Measurements from ENCODE around the gene SLC37A2. TPM values are rescaled to one million over a fixed set of nuclear protein-coding genes. Genes with fewer than 3 reads are reported as not detected.
A peak's percentile ranks its signal among the peaks of the same experiment; 100 is the strongest.

Gene SLC37A2
- total RNA-seq, 1 experiment from 2014 or later = 10.2 TPM

DNA sequence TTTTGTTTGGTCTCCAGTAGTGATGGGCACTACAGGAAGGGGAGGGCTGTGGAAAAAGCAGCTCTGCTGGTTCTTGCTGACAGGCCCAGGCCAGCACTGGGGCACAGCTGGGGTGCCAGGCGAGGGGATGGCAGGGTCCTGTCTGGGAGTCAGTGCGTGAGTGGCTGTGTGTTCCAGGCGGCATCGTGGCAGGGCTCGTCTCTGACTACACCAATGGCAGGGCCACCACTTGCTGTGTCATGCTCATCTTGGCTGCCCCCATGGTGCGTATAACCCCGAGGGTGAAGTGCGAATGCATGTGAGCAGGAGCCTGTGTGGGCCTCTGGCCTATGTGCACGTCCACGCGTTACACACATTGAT, 20.9 kb downstream of the SLC37A2 start:
- Histone ChIP-seq H3K27ac (ENCODE audit: low read length) (peak overlapping the region; percentile 95), H3K4me2 (ENCODE audit: low read length) (no peak overlapping the region), H3F3A (ENCODE audit: low read length, unreplicated experiment) (no peaks in the 10 kb centered on the region), H3K9ac (ENCODE audit: low read length) (peak overlapping the region; percentile 70), H3K4me3 (ENCODE audit: low read length) (no peak overlapping the region), H3K4me1 (ENCODE audit: insufficient read depth, low read length) (peaks cover 22% of the 10 kb centered on the region), H4K20me1 (ENCODE audit: low read length) (no peaks in the 10 kb centered on the region), H3K79me2 (ENCODE audit: low read length) (no peaks in the 10 kb centered on the region), H2AFZ (ENCODE audit: low read length) (no peak overlapping the region), H3K27me3 (ENCODE audit: low read length) (no peaks in the 10 kb centered on the region), H3K9me2 (replicated peaks; ENCODE audit: low read length) (no peaks in the 10 kb centered on the region), H3K9me3 (ENCODE audit: low read length) (no peaks in the 10 kb centered on the region), H3K36me3 (ENCODE audit: low read depth, low read length) (no peaks in the 10 kb centered on the region)
- no TSS peak for BruUV-seq (replicated peaks)
- DNase-seq = no peak
- POLR2A ChIA-PET (ENCODE audit: unreplicated experiment) = no interaction called here
- ATAC-seq = no peak
- TF ChIP-seq, protein P1, sequence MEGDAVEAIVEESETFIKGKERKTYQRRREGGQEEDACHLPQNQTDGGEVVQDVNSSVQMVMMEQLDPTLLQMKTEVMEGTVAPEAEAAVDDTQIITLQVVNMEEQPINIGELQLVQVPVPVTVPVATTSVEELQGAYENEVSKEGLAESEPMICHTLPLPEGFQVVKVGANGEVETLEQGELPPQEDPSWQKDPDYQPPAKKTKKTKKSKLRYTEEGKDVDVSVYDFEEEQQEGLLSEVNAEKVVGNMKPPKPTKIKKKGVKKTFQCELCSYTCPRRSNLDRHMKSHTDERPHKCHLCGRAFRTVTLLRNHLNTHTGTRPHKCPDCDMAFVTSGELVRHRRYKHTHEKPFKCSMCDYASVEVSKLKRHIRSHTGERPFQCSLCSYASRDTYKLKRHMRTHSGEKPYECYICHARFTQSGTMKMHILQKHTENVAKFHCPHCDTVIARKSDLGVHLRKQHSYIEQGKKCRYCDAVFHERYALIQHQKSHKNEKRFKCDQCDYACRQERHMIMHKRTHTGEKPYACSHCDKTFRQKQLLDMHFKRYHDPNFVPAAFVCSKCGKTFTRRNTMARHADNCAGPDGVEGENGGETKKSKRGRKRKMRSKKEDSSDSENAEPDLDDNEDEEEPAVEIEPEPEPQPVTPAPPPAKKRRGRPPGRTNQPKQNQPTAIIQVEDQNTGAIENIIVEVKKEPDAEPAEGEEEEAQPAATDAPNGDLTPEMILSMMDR (conservative IDR thresholded peaks at IDR 0.05; ENCODE audit: low read depth, low read length) = no peak
- TF ChIP-seq EZH2phosphoT487 (IDR thresholded peaks at IDR 0.05; ENCODE audit: borderline replicate concordance, low read length) = no peak
- no peak for TF ChIP-seq EZH2 (IDR thresholded peaks at IDR 0.05; ENCODE audit: low read length, unreplicated experiment)
- CTCF ChIA-PET = no interaction called here
- intact Hi-C loops (cut with micrococcal nuclease) = no loop called here

DNA sequence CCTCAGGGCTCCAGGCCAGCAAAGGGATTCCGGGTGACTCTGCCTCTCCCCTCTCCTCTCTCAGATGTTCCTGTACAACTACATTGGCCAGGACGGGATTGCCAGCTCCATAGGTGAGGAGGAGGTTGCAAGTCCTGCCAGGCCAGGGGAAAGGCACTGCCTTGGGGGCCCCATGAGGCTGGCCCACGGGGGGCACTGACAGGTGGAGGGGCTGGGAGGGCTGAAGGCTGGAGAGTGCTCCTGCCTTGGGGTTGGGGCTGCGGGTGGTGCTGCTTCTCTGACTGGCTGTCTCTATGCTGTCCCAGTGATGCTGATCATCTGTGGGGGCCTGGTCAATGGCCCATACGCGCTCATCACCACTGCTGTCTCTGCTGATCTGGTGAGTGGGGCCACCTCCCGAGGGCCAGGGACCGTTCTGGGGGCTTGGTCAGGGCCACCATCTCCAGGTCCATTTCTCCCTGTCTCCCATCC, 21.7 kb downstream of the SLC37A2 start:
- no peak overlapping the region for H2AFZ ChIP-seq (ENCODE audit: low read length)
- no TSS peak for BruUV-seq (replicated peaks)
- ATAC-seq (no peak), DNase-seq (no peak)
- no peaks in the 10 kb centered on the region for H3K9me3 ChIP-seq (ENCODE audit: low read length)
- no peaks in the 10 kb centered on the region for H3K27me3 ChIP-seq (ENCODE audit: low read length)
- H3K9ac ChIP-seq (ENCODE audit: low read length) = no peak overlapping the region
- intact Hi-C loops (cut with micrococcal nuclease) = no loop called here
- H3K4me2 ChIP-seq (ENCODE audit: low read length) = no peak overlapping the region
- ChIA-PET POLR2A (ENCODE audit: unreplicated experiment) (no interaction called here), CTCF (no interaction called here)
- no peak overlapping the region for H3K4me3 ChIP-seq (ENCODE audit: low read length)
- peaks cover 22% of the 10 kb centered on the region for H3K4me1 ChIP-seq (ENCODE audit: insufficient read depth, low read length)
- H3F3A ChIP-seq (ENCODE audit: low read length, unreplicated experiment) = no peaks in the 10 kb centered on the region
- no peak overlapping the region for H3K27ac ChIP-seq (ENCODE audit: low read length)
- H3K36me3 ChIP-seq (ENCODE audit: low read depth, low read length) = no peaks in the 10 kb centered on the region
- H3K79me2 ChIP-seq (ENCODE audit: low read length) = no peaks in the 10 kb centered on the region
- no peaks in the 10 kb centered on the region for H3K9me2 ChIP-seq (replicated peaks; ENCODE audit: low read length)
- no peaks in the 10 kb centered on the region for H4K20me1 ChIP-seq (ENCODE audit: low read length)
- TF ChIP-seq, protein P1 (conservative IDR thresholded peaks at IDR 0.05; ENCODE audit: low read depth, low read length) = no peak
- TF ChIP-seq EZH2 (IDR thresholded peaks at IDR 0.05; ENCODE audit: low read length, unreplicated experiment) (no peak), EZH2phosphoT487 (IDR thresholded peaks at IDR 0.05; ENCODE audit: borderline replicate concordance, low read length) (no peak)

DNA sequence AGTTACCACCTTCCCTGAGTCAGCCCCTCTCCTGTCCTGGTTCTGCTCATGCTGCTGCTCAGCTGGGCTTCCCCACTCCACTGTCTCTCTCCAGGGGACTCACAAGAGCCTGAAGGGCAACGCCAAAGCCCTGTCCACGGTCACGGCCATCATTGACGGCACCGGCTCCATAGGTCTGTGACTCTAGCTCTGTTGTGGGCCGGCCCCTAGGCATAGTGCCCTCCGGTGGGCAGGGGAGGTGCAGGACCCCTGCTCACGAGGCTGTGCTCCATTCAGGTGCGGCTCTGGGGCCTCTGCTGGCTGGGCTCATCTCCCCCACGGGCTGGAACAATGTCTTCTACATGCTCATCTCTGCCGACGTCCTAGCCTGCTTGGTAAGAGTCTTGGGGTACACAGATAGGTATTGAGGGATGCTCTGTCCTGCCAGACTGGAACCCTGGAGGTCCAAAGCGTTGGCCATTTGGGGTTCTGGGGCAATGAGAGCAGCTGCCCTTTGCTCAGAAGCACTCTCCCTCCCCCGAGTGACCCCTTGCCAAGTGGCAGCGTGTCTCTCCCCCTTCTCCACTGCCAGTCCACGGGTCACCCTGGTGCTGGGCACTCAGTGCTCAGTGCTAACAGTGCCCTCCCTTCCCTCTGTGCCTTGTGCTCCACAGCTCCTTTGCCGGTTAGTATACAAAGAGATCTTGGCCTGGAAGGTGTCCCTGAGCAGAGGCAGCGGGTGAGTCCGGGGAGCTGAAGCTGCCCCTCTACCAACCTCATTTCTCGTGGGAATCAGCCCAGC, 22.4 kb downstream of the SLC37A2 start:
- Histone ChIP-seq H3K79me2 (ENCODE audit: low read length) (no peaks in the 10 kb centered on the region), H3K36me3 (ENCODE audit: low read depth, low read length) (no peaks in the 10 kb centered on the region), H3K9me3 (ENCODE audit: low read length) (no peaks in the 10 kb centered on the region), H3K4me1 (ENCODE audit: insufficient read depth, low read length) (peaks cover 22% of the 10 kb centered on the region), H3K27ac (ENCODE audit: low read length) (no peak overlapping the region), H3F3A (ENCODE audit: low read length, unreplicated experiment) (no peaks in the 10 kb centered on the region), H3K4me2 (ENCODE audit: low read length) (no peak overlapping the region), H4K20me1 (ENCODE audit: low read length) (no peaks in the 10 kb centered on the region), H3K9me2 (replicated peaks; ENCODE audit: low read length) (no peaks in the 10 kb centered on the region), H2AFZ (ENCODE audit: low read length) (no peak overlapping the region), H3K9ac (ENCODE audit: low read length) (no peak overlapping the region), H3K27me3 (ENCODE audit: low read length) (no peaks in the 10 kb centered on the region), H3K4me3 (ENCODE audit: low read length) (no peak overlapping the region)
- intact Hi-C loops (cut with micrococcal nuclease) = no loop called here
- DNase-seq (no peak), ATAC-seq (no peak)
- TF ChIP-seq EZH2 (IDR thresholded peaks at IDR 0.05; ENCODE audit: low read length, unreplicated experiment) = no peak
- TF ChIP-seq EZH2phosphoT487 (IDR thresholded peaks at IDR 0.05; ENCODE audit: borderline replicate concordance, low read length) = no peak
- TF ChIP-seq, protein P1 (conservative IDR thresholded peaks at IDR 0.05; ENCODE audit: low read depth, low read length) = no peak
- BruUV-seq (replicated peaks) = no TSS peak
- ChIA-PET POLR2A (ENCODE audit: unreplicated experiment) (no interaction called here), CTCF (no interaction called here)

All from PC-3 (cell line).